Immature natural killer cell (primary cell): ENCODE data around the gene SPO11. TPM values are rescaled to one million over a fixed set of nuclear protein-coding genes. Genes with fewer than 3 reads are reported as not detected.

Experiments used
- DNase-seq, 3 donors: peaks; one replicate each; pipeline ENCODE4 v3.0.0; 2022; ENCODE audit warnings: mixed read lengths in 1 of 3
- H3K27ac Mint-ChIP-seq, 6 donors: one replicate each; pipeline ENCODE4 v1.8.0; 2020; ENCODE audit warnings: mixed read lengths in 6 of 6, mild to moderate bottlenecking in 5 of 6, inconsistent platforms in 4 of 6, moderate library complexity in 3 of 6
- H3K27me3 Mint-ChIP-seq, 3 donors: one replicate each; pipeline ENCODE4 v1.8.0; 2020 to 2021; ENCODE audit warnings: low read depth in 3 of 3, mild to moderate bottlenecking in 3 of 3, mixed read lengths in 3 of 3, moderate library complexity in 3 of 3, inconsistent platforms in 1 of 3
- H3K36me3 Mint-ChIP-seq, 3 donors: one replicate each; pipeline ENCODE4 v1.8.0; 2020; ENCODE audit warnings: mixed read lengths in 3 of 3, inconsistent platforms in 2 of 3, mild to moderate bottlenecking in 2 of 3
- H3K4me1 Mint-ChIP-seq, 2 donors: one replicate each; pipeline ENCODE4 v1.8.0; 2020; ENCODE audit warnings: inconsistent platforms in 2 of 2, mild to moderate bottlenecking in 2 of 2, mixed read lengths in 2 of 2, moderate library complexity in 1 of 2
- H3K4me3 Mint-ChIP-seq, 5 donors: one replicate each; pipeline ENCODE4 v1.8.0; 2020; ENCODE audit warnings: mild to moderate bottlenecking in 5 of 5, mixed read lengths in 5 of 5, inconsistent platforms in 3 of 5, moderate library complexity in 3 of 5
- H3K9me3 Mint-ChIP-seq, 6 donors: one replicate each; pipeline ENCODE4 v1.8.0; 2020; ENCODE audit warnings: mild to moderate bottlenecking in 6 of 6, mixed read lengths in 6 of 6, inconsistent platforms in 4 of 6, moderate library complexity in 3 of 6
- polyA plus RNA-seq, 3 donors: library from polyadenylated mRNA; unstranded; fragments of 300-500 nt; fragmentation: Illumina TruSeq; gene quantifications; one replicate each; pipeline ENCODE4 v1.2.3, GENCODE V29; 2021

Gene SPO11
- polyA plus RNA-seq, 3 donors from 2014 or later = not detected

- Mint-ChIP-seq H3K4me1 (peaks cover 41 to 45% of the 10 kb centered on the region in 2 donors), H3K36me3 (peaks cover 11 to 35% (median 17%) of the 10 kb centered on the region in 3 donors), H3K4me3 (no peak overlapping the region), H3K9me3 (no peaks in the 10 kb centered on the region), H3K27me3 (peaks cover 0 to 16% (median 0%) of the 10 kb centered on the region in 3 donors), H3K27ac (peak overlapping the region in 5 of 6 donors; percentile 3 to 78 (median 61))
- no peak for DNase-seq
Observed at GRCh38 chr20:57380081-57380750, 50.6 kb downstream of the SPO11 start.

DNA sequence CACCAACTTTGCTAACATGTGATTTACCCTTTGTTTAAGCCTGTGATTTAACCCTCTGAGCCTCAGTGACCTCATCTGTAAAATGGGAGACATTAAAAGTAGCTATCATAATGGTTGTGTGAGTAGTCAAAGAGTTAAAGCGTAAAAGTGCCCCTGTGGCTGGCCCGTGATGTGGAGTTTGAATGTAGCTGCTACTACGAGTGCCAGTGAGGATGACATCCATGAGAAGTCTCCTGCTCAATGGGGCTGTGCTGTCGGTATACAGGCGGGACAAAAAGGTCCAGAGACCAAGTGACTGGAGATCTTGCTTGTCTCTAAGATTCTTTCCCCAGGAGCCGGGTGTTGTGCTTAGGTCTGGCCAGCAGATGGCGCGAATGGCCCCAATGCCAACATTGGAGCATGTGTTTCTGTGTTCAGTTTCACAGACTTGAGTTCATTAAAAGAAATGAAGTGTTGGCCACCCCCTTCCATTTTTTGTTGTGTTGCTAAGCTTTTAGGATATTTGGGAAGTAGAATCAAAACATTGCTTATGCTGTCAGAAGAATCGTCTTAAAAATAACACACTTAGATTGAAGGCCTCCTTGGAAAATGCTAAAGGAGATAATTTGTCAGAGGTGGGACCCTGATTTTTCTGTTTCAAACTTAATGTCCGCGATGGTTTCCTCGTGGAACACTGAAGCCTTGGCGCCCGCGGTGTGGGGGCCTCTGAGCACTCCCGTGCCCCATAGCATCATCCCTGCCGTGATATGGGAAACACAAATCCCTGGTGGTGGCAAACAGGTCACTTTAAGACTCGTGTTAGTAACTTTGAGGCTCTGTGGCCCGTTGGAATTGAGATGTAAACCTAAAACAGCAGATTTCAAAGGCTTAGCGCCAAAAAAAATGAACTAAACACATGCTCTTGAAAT, 52.2 kb downstream of the SPO11 start:
- peaks cover 45% of the 10 kb centered on the region in 2 donors for H3K4me1 Mint-ChIP-seq
- H3K4me3 Mint-ChIP-seq = peak overlapping the region in 3 of 5 donors; percentile 34 to 64 (median 51)
- peak overlapping the region; percentile 59 to 94 (median 83) for H3K27ac Mint-ChIP-seq

GRCh38 chr20:57382516-57382915, 52.9 kb downstream of the SPO11 start:
- peak overlapping the region; percentile 44 to 94 (median 82) for H3K27ac Mint-ChIP-seq
- no peaks in the 10 kb centered on the region for H3K9me3 Mint-ChIP-seq
- peak in 2 of 3 donors; percentile 39 to 47 for DNase-seq
- peaks cover 0 to 22% (median 0%) of the 10 kb centered on the region in 3 donors for H3K27me3 Mint-ChIP-seq
- H3K4me3 Mint-ChIP-seq = peak overlapping the region in 4 of 5 donors; percentile 3 to 58 (median 46)
- H3K36me3 Mint-ChIP-seq = peaks cover 2 to 15% (median 4%) of the 10 kb centered on the region in 3 donors
- peaks cover 45% of the 10 kb centered on the region in 2 donors for H3K4me1 Mint-ChIP-seq

More for the DNA sequence above, 52.2 kb downstream of the SPO11 start:
- peaks cover 0 to 22% (median 0%) of the 10 kb centered on the region in 3 donors for H3K27me3 Mint-ChIP-seq
- peaks cover 4 to 22% (median 9%) of the 10 kb centered on the region in 3 donors for H3K36me3 Mint-ChIP-seq
- no peaks in the 10 kb centered on the region for H3K9me3 Mint-ChIP-seq
- peak; percentile 78 to 82 (median 80) for DNase-seq

DNA sequence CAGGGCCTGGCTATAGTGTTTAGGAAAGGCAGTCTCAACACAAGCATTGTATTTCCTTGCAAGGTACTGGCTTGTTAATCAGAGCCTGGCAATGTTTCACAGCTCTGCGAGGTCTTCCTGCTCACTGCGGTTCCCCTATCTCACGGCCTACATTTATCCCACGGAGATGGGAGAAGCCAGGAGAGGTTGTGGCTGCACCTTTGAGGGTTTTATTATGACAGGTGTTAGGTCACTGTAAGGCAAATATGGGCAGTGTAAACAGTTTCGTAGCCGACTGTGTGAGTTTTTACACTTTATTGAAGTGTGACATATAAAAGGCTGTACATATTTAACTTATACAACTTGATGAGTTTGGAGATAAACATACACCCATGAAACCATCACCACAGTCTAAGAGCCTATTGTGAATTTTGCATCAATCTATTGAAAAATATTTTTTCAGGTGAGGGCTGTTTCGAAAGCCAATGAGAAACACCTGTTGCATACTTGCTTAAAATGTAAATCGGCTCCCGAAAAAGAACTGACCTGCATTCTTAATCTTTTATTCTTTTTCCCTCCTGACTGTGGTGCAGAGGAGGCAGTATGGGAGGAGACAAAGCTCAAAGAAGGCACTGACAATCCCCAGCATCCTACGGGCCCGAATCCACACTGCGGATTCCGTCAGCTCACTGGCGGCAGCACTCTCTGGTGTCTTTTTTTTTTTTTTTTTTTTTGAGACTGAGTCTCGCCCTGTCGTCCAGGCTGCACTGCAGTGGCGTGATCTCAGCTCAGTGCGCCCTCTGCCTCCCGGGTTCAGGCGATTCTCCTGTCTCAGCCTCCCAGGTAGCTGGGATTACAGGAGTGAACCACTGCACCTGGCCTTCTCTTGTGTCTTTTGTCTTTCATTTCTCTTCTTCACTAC, 54.1 kb downstream of the SPO11 start:
- peak in 2 of 3 donors; percentile 37 for DNase-seq
- Mint-ChIP-seq H3K9me3 (no peaks in the 10 kb centered on the region), H3K36me3 (peaks cover 0 to 8% (median 3%) of the 10 kb centered on the region in 3 donors), H3K27ac (peak overlapping the region; percentile 44 to 81 (median 72)), H3K4me3 (peak overlapping the region in 4 of 5 donors; percentile 21 to 63 (median 47)), H3K4me1 (peaks cover 43 to 45% of the 10 kb centered on the region in 2 donors), H3K27me3 (peaks cover 0 to 27% (median 2%) of the 10 kb centered on the region in 3 donors)

DNA sequence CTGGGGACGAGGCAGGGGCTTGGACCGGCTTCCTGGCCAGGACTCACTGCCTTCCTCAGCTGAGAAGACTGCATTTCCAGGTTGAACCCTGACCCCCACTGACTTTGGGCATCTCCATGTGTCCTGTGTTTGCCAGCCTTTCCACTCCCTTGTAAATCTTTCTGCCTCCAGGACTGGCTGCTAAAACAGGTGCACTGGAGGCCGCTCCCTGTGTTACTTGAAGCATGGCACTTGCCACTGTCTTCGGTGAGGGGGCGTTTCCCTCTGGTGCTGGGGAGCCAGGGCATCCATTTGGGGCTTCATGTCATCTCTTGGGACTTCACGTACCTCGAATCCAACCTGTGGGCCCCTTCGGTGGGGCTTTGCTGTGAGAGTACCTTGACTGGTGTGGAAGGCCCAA, 54.9 kb downstream of the SPO11 start:
- Mint-ChIP-seq H3K27me3 (peaks cover 1 to 31% (median 6%) of the 10 kb centered on the region in 3 donors), H3K27ac (peak overlapping the region in 4 of 6 donors; percentile 17 to 81 (median 54)), H3K4me1 (peaks cover 39 to 44% of the 10 kb centered on the region in 2 donors), H3K4me3 (peak overlapping the region in 1 of 5 donors; percentile 34), H3K9me3 (no peaks in the 10 kb centered on the region), H3K36me3 (peaks cover 0 to 8% (median 0%) of the 10 kb centered on the region in 3 donors)
- DNase-seq = no peak

DNA sequence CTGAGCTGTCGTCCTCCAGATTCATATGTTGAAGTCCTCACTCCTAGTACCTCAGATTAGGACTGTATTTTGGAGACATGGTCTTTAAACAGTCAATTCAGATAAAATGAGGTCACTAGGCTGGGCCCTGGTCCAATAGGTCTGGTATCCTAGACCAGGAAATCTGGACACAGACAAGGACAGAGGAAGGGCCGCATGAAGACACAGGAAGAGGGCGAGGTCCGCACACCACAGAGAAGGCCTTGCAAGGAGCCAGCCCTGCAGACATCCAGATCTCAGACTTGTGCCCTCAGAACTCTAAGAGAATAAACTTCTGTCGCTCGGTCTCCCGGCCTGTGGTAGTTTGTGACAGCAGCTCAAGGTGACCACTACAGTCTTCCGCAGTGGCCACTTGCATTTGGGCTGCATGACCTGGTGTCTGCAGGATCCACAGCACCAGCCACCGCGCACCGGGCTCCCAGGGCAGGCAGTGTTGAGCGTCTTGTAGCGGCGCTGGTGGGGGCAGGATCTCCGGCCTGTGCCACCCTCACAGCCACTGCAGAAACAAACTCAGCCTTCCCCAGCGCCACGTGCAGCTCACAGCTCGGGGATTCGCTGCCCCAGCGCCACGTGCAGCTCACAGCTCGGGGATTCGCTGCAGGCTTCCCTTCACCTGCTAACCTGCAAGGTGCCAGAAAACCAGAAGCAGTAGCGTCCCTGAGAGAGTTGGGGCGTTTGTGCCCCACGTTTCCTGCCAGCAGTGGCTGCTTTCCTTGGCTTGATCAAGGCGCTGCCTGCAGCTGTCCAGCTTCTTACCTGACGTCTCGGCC, 55.6 kb downstream of the SPO11 start:
- Mint-ChIP-seq H3K4me1 (peaks cover 43 to 50% of the 10 kb centered on the region in 2 donors), H3K9me3 (no peaks in the 10 kb centered on the region), H3K27ac (peak overlapping the region in 4 of 6 donors; percentile 17 to 81 (median 42)), H3K27me3 (peaks cover 7 to 37% (median 13%) of the 10 kb centered on the region in 3 donors), H3K4me3 (no peak overlapping the region), H3K36me3 (peaks cover 0 to 1% (median 0%) of the 10 kb centered on the region in 3 donors)
- DNase-seq = no peak

DNA sequence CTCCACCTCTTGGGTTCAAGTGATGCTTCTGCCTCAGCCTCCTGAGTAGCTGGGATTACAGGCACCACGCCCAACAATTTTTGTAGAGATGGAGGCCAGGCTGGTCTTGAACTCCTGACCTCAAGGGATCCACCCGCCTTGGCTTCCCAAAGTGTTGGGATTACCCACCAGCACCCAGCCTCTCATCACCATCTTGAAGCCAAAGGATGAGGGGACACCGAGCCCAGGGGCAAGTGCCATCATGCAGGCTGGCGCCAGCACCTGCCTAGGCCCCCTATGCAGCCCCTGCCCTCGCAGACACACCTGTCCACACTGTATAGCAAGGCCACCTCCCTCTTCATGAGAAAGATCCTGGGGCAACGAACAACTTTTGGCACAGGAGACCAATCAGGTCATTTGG, 56.3 kb downstream of the SPO11 start:
- Mint-ChIP-seq H3K27ac (peak overlapping the region in 2 of 6 donors; percentile 30 to 39), H3K27me3 (peaks cover 11 to 43% (median 19%) of the 10 kb centered on the region in 3 donors), H3K4me3 (no peak overlapping the region), H3K9me3 (no peaks in the 10 kb centered on the region), H3K4me1 (peaks cover 48 to 56% of the 10 kb centered on the region in 2 donors), H3K36me3 (no peaks in the 10 kb centered on the region)
- no peak for DNase-seq

DNA sequence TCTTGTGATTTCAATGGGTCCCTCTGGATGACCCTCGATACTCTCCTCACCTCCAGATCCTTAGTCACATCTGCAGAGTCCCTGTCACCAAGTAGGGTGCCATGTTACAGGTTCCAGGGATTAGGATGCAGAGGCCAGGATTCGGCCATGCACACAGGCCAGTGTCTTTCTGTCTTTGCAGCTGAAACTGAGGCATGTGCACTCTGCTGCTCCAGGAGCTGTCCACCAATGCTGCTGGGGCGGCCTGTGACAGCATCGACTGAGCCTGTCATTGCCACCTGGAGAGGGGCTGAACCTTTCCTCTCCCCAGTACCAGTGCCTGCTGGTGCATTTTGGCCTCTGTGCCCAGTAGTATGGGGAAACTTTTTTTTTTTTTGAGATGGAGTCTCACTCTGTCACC, 57.2 kb downstream of the SPO11 start:
- peaks cover 46 to 54% of the 10 kb centered on the region in 2 donors for H3K4me1 Mint-ChIP-seq
- no peaks in the 10 kb centered on the region for H3K36me3 Mint-ChIP-seq
- H3K27ac Mint-ChIP-seq = no peak overlapping the region
- peaks cover 11 to 46% (median 19%) of the 10 kb centered on the region in 3 donors for H3K27me3 Mint-ChIP-seq
- no peak overlapping the region for H3K4me3 Mint-ChIP-seq
- no peaks in the 10 kb centered on the region for H3K9me3 Mint-ChIP-seq
- no peak for DNase-seq

GRCh38 chr20:57387463-57387862, 57.9 kb downstream of the SPO11 start:
- peak in 1 of 3 donors; percentile 5 for DNase-seq
- no peak overlapping the region for H3K27ac Mint-ChIP-seq
- H3K9me3 Mint-ChIP-seq = no peaks in the 10 kb centered on the region
- H3K27me3 Mint-ChIP-seq = peaks cover 17 to 50% (median 25%) of the 10 kb centered on the region in 3 donors
- H3K4me1 Mint-ChIP-seq = peaks cover 39 to 47% of the 10 kb centered on the region in 2 donors
- peak overlapping the region in 1 of 5 donors; percentile 6 for H3K4me3 Mint-ChIP-seq
- H3K36me3 Mint-ChIP-seq = no peaks in the 10 kb centered on the region

- peaks cover 22 to 55% (median 30%) of the 10 kb centered on the region in 3 donors for H3K27me3 Mint-ChIP-seq
Observed at GRCh38 chr20:57387945-57388371, 58.4 kb downstream of the SPO11 start.

GRCh38 chr20:57388953-57389694, 59.5 kb downstream of the SPO11 start:
- Mint-ChIP-seq H3K27ac (peak overlapping the region; percentile 66 to 95 (median 93)), H3K4me3 (peak overlapping the region; percentile 82 to 86 (median 84)), H3K9me3 (no peaks in the 10 kb centered on the region), H3K4me1 (peaks cover 38 to 47% of the 10 kb centered on the region in 2 donors), H3K27me3 (peaks cover 32 to 58% (median 42%) of the 10 kb centered on the region in 3 donors), H3K36me3 (peaks cover 5 to 13% (median 5%) of the 10 kb centered on the region in 3 donors)
- peak; percentile 68 to 70 (median 69) for DNase-seq

More at GRCh38 chr20:57387945-57388371, 58.4 kb downstream of the SPO11 start:
- DNase-seq = no peak
- Mint-ChIP-seq H3K4me1 (peaks cover 38 to 47% of the 10 kb centered on the region in 2 donors), H3K27ac (peak overlapping the region in 2 of 6 donors; percentile 16 to 22), H3K36me3 (peaks cover under 1 to 2% (median 1%) of the 10 kb centered on the region in 3 donors), H3K9me3 (no peaks in the 10 kb centered on the region), H3K4me3 (peak overlapping the region in 1 of 5 donors; percentile 74)
